H1 (cell line): Measurements from ENCODE around the gene RTN4RL1. TPM values are rescaled to one million over a fixed set of nuclear protein-coding genes. Genes with fewer than 3 reads are reported as not detected.

ENCODE experiments used
- CTCF ChIA-PET: fragments of 300-600 bp; sonication (Branson Sonifier 250); formaldehyde crosslinking; loops from one replicate; lab custom pipeline; 2021; ENCODE audit not compliant: partially characterized antibody; lab: Charles Lee
- POLR2A ChIA-PET: fragments of 300-600 bp; sonication (Branson Sonifier 250); formaldehyde crosslinking; loops from one replicate; lab custom pipeline; 2021; ENCODE audit warnings: inconsistent platforms; ENCODE audit not compliant: partially characterized antibody; lab: Charles Lee
- DNase-seq, 2 experiments: peaks; one replicate each; pipeline versions ENCODE4 v3.0.0 to v3.0.0-alpha.2; 2010 to 2022; ENCODE audit warnings: low spot score in 2 of 2, low read depth in 1 of 2, mixed read lengths in 1 of 2
- FAIRE-seq: peaks from 2 replicates; lab custom pipeline; 2011; peaks lifted over from hg19 to GRCh38; lab: Jason Lieb, UNC
- H2AFZ ChIP-seq: 2 replicates; pipeline ENCODE4 v1.8.1; 2012; ENCODE audit warnings: low read length, inconsistent platforms
- H2AK5ac ChIP-seq: 2 replicates; pipeline ENCODE4 v1.6.1; 2013; ENCODE audit warnings: low read depth, low read length
- H2BK120ac ChIP-seq: replicated peaks from 2 replicates; pipeline ENCODE3; 2013; ENCODE audit warnings: low read depth, low read length, inconsistent platforms
- H2BK12ac ChIP-seq: 2 replicates; pipeline ENCODE4 v1.6.1; 2013; ENCODE audit warnings: low read depth, low read length
- H2BK15ac ChIP-seq: 2 replicates; pipeline ENCODE4 v1.6.1; 2013; ENCODE audit warnings: low read length
- H2BK20ac ChIP-seq: 2 replicates; pipeline ENCODE4 v1.6.1; 2013; ENCODE audit warnings: low read length
- H2BK5ac ChIP-seq: 2 replicates; pipeline ENCODE4 v1.6.1; 2013; ENCODE audit warnings: low read depth, low read length
- H3K14ac ChIP-seq: 2 replicates; pipeline ENCODE4 v1.6.1; 2013; ENCODE audit warnings: inconsistent platforms; ENCODE audit not compliant: insufficient read length
- H3K18ac ChIP-seq: 2 replicates; pipeline ENCODE4 v1.6.1; 2013; ENCODE audit warnings: low read length; ENCODE audit errors: extremely low read depth
- H3K23ac ChIP-seq: 2 replicates; pipeline ENCODE4 v1.6.1; 2013; ENCODE audit warnings: inconsistent platforms; ENCODE audit not compliant: insufficient read length
- H3K23me2 ChIP-seq: 2 replicates; pipeline ENCODE4 v1.6.1; 2013; ENCODE audit warnings: low read depth, low read length
- H3K27ac ChIP-seq: 2 replicates; pipeline ENCODE4 v1.6.1; 2011; ENCODE audit warnings: low read depth, low read length, inconsistent platforms
- H3K27me3 ChIP-seq, 4 experiments: replicated peaks in 1 of 4; 1 replicate in 1 of 4; 2 replicates in 3 of 4; pipeline versions ENCODE4 v1.6.1 to v1.8.1; 2011 to 2013; ENCODE audit warnings: low read length in 3 of 4, mild to moderate bottlenecking in 3 of 4, inconsistent platforms in 2 of 4, mixed read lengths in 2 of 4, moderate library complexity in 1 of 4; ENCODE audit not compliant: control insufficient read depth in 3 of 4, insufficient read depth in 3 of 4; ENCODE audit errors: extremely low read depth in 1 of 4
- H3K36me3 ChIP-seq, 4 experiments: 2 replicates each; pipeline versions ENCODE4 v1.6.1 to v1.8.1; 2011 to 2013; ENCODE audit warnings: mild to moderate bottlenecking in 4 of 4, low read length in 3 of 4, moderate library complexity in 2 of 4, control low read depth in 1 of 4, inconsistent platforms in 1 of 4; ENCODE audit not compliant: insufficient read depth in 4 of 4, control insufficient read depth in 2 of 4
- H3K4ac ChIP-seq: replicated peaks from 2 replicates; pipeline ENCODE3; 2013; ENCODE audit warnings: low read length, low read depth, mixed read lengths, inconsistent platforms; ENCODE audit not compliant: insufficient read length
- H3K4me1 ChIP-seq, 4 experiments: replicated peaks in 1 of 4; 1 replicate in 1 of 4; 2 replicates in 3 of 4; pipeline versions ENCODE4 v1.6.1 to v1.8.1; 2011 to 2013; ENCODE audit warnings: low read length in 3 of 4, inconsistent platforms in 2 of 4, mixed read lengths in 1 of 4; ENCODE audit not compliant: insufficient read depth in 4 of 4, control insufficient read depth in 3 of 4
- H3K4me2 ChIP-seq, 2 experiments: 2 replicates each; pipeline versions ENCODE4 v1.6.1 to v1.8.1; 2011 to 2013; ENCODE audit warnings: low read depth in 2 of 2, low read length in 2 of 2, control low read depth in 1 of 2, inconsistent platforms in 1 of 2, mild to moderate bottlenecking in 1 of 2; ENCODE audit not compliant: insufficient read depth in 1 of 2
- H3K4me3 ChIP-seq, 4 experiments: fragments of 200-600, 300-600 bp in 1 of 4; sonication (generic), shearing (Covaris generic), sonication (Bioruptor Twin) in 1 of 4; 2 replicates each; pipeline versions ENCODE4 v1.5.1 to v1.8.1; 2011 to 2016; ENCODE audit warnings: low read length in 4 of 4, low read depth in 3 of 4, control low read depth in 2 of 4, inconsistent platforms in 2 of 4, mild to moderate bottlenecking in 2 of 4, mixed read lengths in 1 of 4, moderate library complexity in 1 of 4; ENCODE audit not compliant: insufficient read depth in 2 of 4; ENCODE audit errors: extremely low read depth in 1 of 4
- H3K56ac ChIP-seq: replicated peaks from 2 replicates; pipeline ENCODE3; 2013; ENCODE audit warnings: low read depth, mild to moderate bottlenecking, mixed read lengths, low read length, inconsistent platforms; ENCODE audit not compliant: insufficient read length
- H3K79me1 ChIP-seq: 2 replicates; pipeline ENCODE4 v1.6.1; 2013; ENCODE audit warnings: low read depth, low read length, control low read depth
- H3K79me2 ChIP-seq, 2 experiments: 2 replicates each; pipeline versions ENCODE4 v1.6.1 to v1.8.1; 2012 to 2013; ENCODE audit warnings: low read length in 2 of 2, mild to moderate bottlenecking in 2 of 2, inconsistent platforms in 1 of 2; ENCODE audit not compliant: insufficient read depth in 2 of 2, control insufficient read depth in 1 of 2
- H3K9ac ChIP-seq, 4 experiments: replicated peaks in 1 of 4; 1 replicate in 1 of 4; 2 replicates in 3 of 4; pipeline versions ENCODE4 v1.6.1 to v1.8.1; 2011 to 2013; ENCODE audit warnings: low read depth in 3 of 4, low read length in 3 of 4, control low read depth in 2 of 4, mild to moderate bottlenecking in 2 of 4, moderate library complexity in 2 of 4, inconsistent platforms in 1 of 4; ENCODE audit errors: extremely low read depth in 1 of 4
- H3K9me3 ChIP-seq, 2 experiments: 2 replicates each; pipeline versions ENCODE4 v1.6.1 to v1.8.1; 2012 to 2013; ENCODE audit warnings: mild to moderate bottlenecking in 2 of 2, moderate library complexity in 2 of 2, control low read depth in 1 of 2, inconsistent platforms in 1 of 2, low read depth in 1 of 2, low read length in 1 of 2, mixed read lengths in 1 of 2; ENCODE audit not compliant: insufficient read depth in 2 of 2
- H4K20me1 ChIP-seq, 2 experiments: replicated peaks in 1 of 2; 2 replicates each; pipeline versions ENCODE3 to v1.8.1; 2011 to 2013; ENCODE audit warnings: inconsistent platforms in 2 of 2, low read length in 2 of 2, mild to moderate bottlenecking in 1 of 2; ENCODE audit not compliant: insufficient read depth in 2 of 2, control insufficient read depth in 1 of 2
- H4K5ac ChIP-seq: 2 replicates; pipeline ENCODE4 v1.6.1; 2013; ENCODE audit warnings: low read length, low read depth, mixed read lengths, inconsistent platforms; ENCODE audit not compliant: insufficient read length
- H4K8ac ChIP-seq: 2 replicates; pipeline ENCODE4 v1.8.0; 2013; ENCODE audit warnings: mild to moderate bottlenecking, moderate library complexity, low read length, inconsistent platforms; ENCODE audit not compliant: insufficient read depth; ENCODE audit errors: extremely low read depth
- H4K91ac ChIP-seq: replicated peaks from 2 replicates; pipeline ENCODE3; 2013; ENCODE audit warnings: low read length, mixed read lengths, inconsistent platforms; ENCODE audit not compliant: insufficient read length
- BRCA1 ChIP-seq: IDR thresholded peaks from 2 replicates; pipeline ENCODE4 v1.6.1; 2012; ENCODE audit warnings: low read depth, low read length, improper control_type of control experiment
- CBX8 ChIP-seq: fragments of 300-800, 300-1000 bp; sonication (generic); IDR thresholded peaks from 2 replicates; pipeline ENCODE4 v1.7.1; 2016; ENCODE audit warnings: low read depth, low read length, borderline replicate concordance
- CEBPB ChIP-seq: IDR thresholded peaks from 2 replicates; pipeline ENCODE4 v1.6.1; 2012; ENCODE audit warnings: low read depth, low read length
- CREB1 ChIP-seq: IDR thresholded peaks from 2 replicates; pipeline ENCODE4 v1.6.1; 2012; ENCODE audit warnings: inconsistent platforms
- CTBP2 ChIP-seq: IDR thresholded peaks from 2 replicates; pipeline ENCODE4 v1.7.0; 2011; ENCODE audit warnings: borderline replicate concordance, mild to moderate bottlenecking, moderate library complexity, mixed read lengths, low read length; ENCODE audit not compliant: insufficient read depth, insufficient read length
- GTF2F1 ChIP-seq: IDR thresholded peaks from 2 replicates; pipeline ENCODE4 v1.6.1; 2012; ENCODE audit warnings: low read depth, low read length, improper control_type of control experiment, borderline replicate concordance
- KDM1A ChIP-seq: fragments of 200-600, 300-600 bp; sonication (generic); IDR thresholded peaks from 2 replicates; pipeline ENCODE4 v1.7.1; 2016; ENCODE audit warnings: mild to moderate bottlenecking, low read length, borderline replicate concordance
- KDM4A ChIP-seq: IDR thresholded peaks from one replicate; pipeline ENCODE4 v1.7.1; 2012; ENCODE audit warnings: low read depth, mild to moderate bottlenecking, moderate library complexity, low read length, inconsistent platforms; ENCODE audit not compliant: severe bottlenecking
- POLR2AphosphoS5 ChIP-seq: IDR thresholded peaks from 2 replicates; pipeline ENCODE4 v1.6.1; 2011; ENCODE audit warnings: low read depth, low read length
- RXRA ChIP-seq: IDR thresholded peaks from 2 replicates; pipeline ENCODE4 v1.6.1; 2011; ENCODE audit warnings: low read depth, mild to moderate bottlenecking, low read length, moderate library complexity; ENCODE audit not compliant: insufficient read depth
- SP4 ChIP-seq: IDR thresholded peaks from 2 replicates; pipeline ENCODE4 v1.6.1; 2012; ENCODE audit warnings: low read length, inconsistent platforms
- WGBS, 2 experiments: shearing (Covaris generic) in 1 of 2; methylation state at CpG; one replicate each; pipeline versions ENCODE4 v1.1.6 to v1.1.7; 2013 to 2015; ENCODE audit warnings: low lambda C conversion rate in 2 of 2, mixed read lengths in 2 of 2, inconsistent platforms in 1 of 2, low coverage in 1 of 2, missing lambda C conversion rate in 1 of 2; ENCODE audit not compliant: insufficient replicate concordance in 2 of 2, insufficient coverage in 1 of 2, insufficient read length in 1 of 2; ENCODE audit errors: extremely low coverage in 1 of 2, missing lambda C conversion rate in 1 of 2; 5-methylcytosine and 5-hydroxymethylcytosine counted together
- polyA plus RNA-seq, 7 experiments: library from polyadenylated mRNA; depleted of rRNA in 3 of 7; stranded (reverse) in 5 of 7; unstranded in 2 of 7; fragments of >200 nt in 5 of 7; fragments of 200-250 nt in 2 of 7; gene quantifications; 1 replicate in 5 of 7; 2 replicates in 1 of 7; 4 replicates in 1 of 7; pipeline versions ENCODE4 v1.2.1 to v1.2.3, GENCODE V29; 2011 to 2013; ENCODE audit warnings: missing spikeins in 2 of 7, mixed read lengths in 2 of 7
- total RNA-seq: library from RNA; stranded (reverse); fragmentation: NEBNext Ultra II Directional; extraction: Animal tissue kit (Norgen Biotek cat#: 25700); gene quantifications from 2 replicates; pipeline ENCODE4 v1.2.1, GENCODE V29; 2021
- TF ChIP-seq, protein P1 (sequence below): IDR thresholded peaks from 2 replicates; pipeline ENCODE4 v1.6.1; 2012; ENCODE audit warnings: inconsistent platforms

Gene RTN4RL1
- total and polyA plus RNA-seq, 2 of the 8 experiments (the other 6 are each of a cell fraction or from before 2014, with no cell fraction given), result 0.09 TPM; not detected in 1

DNA sequence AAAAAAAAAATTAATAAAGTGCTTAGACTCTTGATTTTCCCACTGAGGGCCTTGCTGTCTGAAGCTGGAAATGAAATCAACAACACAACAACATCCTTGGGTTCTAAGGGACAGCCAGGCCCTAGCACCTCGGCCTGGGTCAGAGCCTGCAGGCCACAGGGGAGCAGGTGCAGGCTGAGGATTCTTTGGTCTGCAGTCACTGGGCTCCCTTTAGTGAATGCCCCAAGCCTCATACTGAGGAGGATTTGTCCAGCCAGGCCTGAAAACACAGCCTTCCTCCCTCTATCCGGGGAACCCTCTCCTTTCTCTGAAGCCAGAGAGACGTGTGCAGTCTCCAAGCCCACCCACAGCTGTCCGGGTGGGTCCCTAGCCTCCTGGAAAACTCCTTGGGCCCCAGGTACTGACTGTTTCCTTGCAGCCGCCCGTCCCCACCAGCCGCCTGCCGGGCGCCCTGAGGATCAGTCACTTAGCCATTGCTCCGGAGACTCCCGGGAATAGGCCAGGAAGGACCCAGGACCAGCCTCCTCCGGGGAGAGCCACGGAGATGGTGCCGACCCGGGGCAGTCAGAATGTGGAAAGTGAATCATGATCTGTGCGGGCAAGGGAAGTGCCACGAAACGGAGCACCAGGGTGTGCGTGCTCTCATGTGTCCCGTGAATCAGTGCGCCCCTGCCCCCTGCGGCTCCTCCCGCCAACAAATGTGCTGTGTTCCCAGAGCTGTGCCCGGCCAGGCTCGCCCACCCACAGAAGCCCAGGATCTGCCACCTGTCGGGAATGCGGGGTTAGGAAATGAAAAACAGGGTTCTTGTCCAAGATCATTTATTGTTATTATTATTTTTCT, 91.0 kb downstream of the RTN4RL1 start:
- no peaks in the 10 kb centered on the region for H3K79me1 ChIP-seq
- TF ChIP-seq CREB1, result no peak
- no peak for TF ChIP-seq BRCA1
- TF ChIP-seq, protein P1, sequence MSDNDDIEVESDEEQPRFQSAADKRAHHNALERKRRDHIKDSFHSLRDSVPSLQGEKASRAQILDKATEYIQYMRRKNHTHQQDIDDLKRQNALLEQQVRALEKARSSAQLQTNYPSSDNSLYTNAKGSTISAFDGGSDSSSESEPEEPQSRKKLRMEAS, result no peak
- TF ChIP-seq CEBPB, result no peak
- TF ChIP-seq KDM1A, result no peak
- no peak for TF ChIP-seq KDM4A
- TF ChIP-seq GTF2F1, result no peak
- no peak for TF ChIP-seq CTBP2
- no peak for TF ChIP-seq SP4
- no peak for TF ChIP-seq POLR2AphosphoS5
- TF ChIP-seq CBX8, result no peak
- no peak for TF ChIP-seq RXRA

More for the DNA sequence above, 91.0 kb downstream of the RTN4RL1 start:
- H3K23me2 ChIP-seq, result 0 out of 2 replicates have a peak, but pooled peaks cover 2% of the 10 kb centered on the region
- no peaks in the 10 kb centered on the region for H3K36me3 ChIP-seq
- no peak overlapping the region for H4K91ac ChIP-seq
- no peak overlapping the region for H3K9ac ChIP-seq
- no peak overlapping the region for H4K8ac ChIP-seq
- H2AFZ ChIP-seq, result no peak overlapping the region
- no peak for FAIRE-seq
- H3K27ac ChIP-seq, result no peak overlapping the region
- H3K27me3 ChIP-seq, result peaks cover 0 to 6% (median 3%) of the 10 kb centered on the region in 4 experiments; a peak in 4 of 7 replicates
- no peak overlapping the region for H2BK120ac ChIP-seq
- CTCF ChIA-PET, result interaction anchor here (0.8 kb wide), 1 partner anchor 86 kb away, joined by 3 read pairs; no protein-coding TSS in a partner anchor
- H2BK20ac ChIP-seq, result no peak overlapping the region
- POLR2A ChIA-PET, result no interaction called here
- H3K56ac ChIP-seq, result no peak overlapping the region
- no peaks in the 10 kb centered on the region for H3K9me3 ChIP-seq
- H3K79me2 ChIP-seq, result no peaks in the 10 kb centered on the region
- no peak overlapping the region for H2BK15ac ChIP-seq
- H3K4me2 ChIP-seq, result no peak overlapping the region
- no peak overlapping the region for H2BK12ac ChIP-seq
- no peak overlapping the region for H2BK5ac ChIP-seq
- peaks cover 0 to 3% (median 1%) of the 10 kb centered on the region in 4 experiments; a peak in 3 of 7 replicates for H3K4me1 ChIP-seq
- H3K14ac ChIP-seq, result no peak overlapping the region
- H3K4me3 ChIP-seq, result no peak overlapping the region
- H4K20me1 ChIP-seq, result no peaks in the 10 kb centered on the region
- no peak overlapping the region for H3K4ac ChIP-seq
- DNase-seq, result no peak
- H3K23ac ChIP-seq, result no peak overlapping the region
- H4K5ac ChIP-seq, result no peak overlapping the region
- no peak overlapping the region for H2AK5ac ChIP-seq
- 91% methylated on average over 27 of the region's 27 CpGs; no CpG with 5 or more reads in 1 of the 2 experiments for WGBS, 2 experiments
- H3K18ac ChIP-seq, result no peak overlapping the region
